Stimulated activated CD8-positive, alpha-beta memory T cell treated with anti-CD3 and anti-CD28 coated beads, Interleukin-15, amount 100 ng/mL, for 48 hours (primary cell): ENCODE data around the gene GREB1.

Source experiments
- DNase-seq, 2 donors: peaks; one replicate each; pipeline ENCODE4 v3.0.0-alpha.2; 2020; ENCODE audit warnings: low read depth in 2 of 2

Gene GREB1

DNA sequence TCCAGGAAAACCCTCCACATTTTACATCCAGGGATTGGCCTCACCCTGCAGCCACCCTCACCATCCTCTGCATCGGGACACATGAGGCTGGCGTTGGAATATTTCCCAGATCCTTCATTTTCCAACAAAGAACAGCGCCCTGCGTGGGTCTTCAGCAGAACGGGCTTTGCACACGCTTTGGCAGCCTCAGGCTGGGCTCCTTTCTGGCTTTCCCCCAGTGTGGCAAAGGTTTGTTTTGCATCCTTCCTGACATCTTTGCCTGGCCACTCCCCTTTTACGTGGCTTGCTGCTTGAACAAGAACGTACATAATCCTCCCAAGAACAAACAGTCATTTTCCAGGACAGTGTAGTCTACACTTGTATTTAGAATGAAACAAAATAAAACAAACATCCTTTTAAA lies 25.6 kb upstream of the GREB1 start:
- DNase-seq = no peak

DNA sequence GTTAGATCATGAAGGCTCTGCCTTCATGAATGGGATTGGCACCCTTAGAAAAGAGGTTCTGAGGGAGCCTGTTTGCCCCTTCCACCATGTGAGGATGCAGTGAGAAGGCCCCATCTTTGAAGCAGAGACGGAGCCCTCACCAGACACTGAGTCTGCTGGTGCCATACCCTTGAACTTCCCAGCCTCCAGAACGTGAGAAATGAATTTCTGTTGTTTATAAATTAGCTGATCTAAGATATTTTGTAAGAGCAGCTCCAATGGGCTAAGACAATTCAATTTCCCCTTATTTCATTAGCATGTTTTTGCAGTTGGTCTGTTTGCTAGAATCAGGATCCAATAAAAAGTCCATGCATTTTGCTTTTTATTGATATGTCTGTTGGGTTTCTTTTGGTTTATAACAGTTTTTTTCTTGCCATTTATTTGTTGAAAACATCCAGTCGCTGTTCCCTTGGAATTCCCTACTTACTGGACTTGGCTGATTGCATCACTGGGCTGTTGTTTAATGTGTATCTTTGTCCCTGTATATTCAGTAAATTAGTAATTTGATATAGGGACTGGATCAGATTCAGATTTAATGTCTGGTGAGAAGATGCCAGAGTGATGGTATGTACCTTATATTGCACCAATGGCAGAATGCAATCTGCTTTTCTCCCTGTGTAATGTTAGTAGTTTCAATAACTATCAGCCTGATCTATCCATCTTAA lies 24.0 kb upstream of the GREB1 start:
- DNase-seq = no peak

DNA sequence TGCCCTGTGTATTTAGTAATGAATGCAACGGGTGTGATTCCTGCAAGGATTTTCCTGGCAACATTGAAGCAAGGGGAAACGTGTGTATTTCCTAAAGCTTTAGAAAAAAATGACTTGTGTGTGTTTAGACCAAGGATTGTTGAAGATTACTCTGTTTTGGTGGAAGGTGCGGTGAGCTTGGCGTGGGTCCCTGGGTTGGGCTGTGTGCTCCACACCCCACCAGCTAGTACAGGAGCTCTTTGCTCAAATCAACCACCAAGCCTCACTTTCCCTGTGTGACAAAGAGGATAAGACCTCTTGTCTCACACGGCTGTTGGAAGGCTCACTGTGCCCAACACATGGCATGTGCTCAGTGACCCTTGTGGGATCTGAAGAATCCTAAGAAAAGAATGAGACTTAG lies 21.4 kb upstream of the GREB1 start:
- DNase-seq = no peak

DNA sequence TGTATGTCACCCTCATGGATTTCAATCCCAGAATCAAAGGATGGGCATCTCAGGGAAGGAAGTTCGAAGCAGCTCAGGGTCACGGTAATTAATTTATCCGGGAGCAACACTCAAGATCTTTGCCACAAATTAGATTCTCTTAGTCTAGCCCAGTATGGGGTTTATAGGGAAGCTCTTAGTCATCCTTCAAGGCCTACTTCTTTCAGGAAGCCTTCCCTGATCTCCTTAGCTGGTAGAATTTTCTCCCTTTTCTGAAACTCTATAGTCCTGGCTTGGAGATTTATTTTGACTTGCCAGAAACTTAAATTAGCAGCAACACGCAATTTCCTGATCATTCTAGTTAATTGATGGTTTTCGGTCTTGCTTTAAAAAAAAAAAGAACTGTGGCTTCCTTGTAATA lies 20.5 kb upstream of the GREB1 start:
- DNase-seq = no peak

DNA sequence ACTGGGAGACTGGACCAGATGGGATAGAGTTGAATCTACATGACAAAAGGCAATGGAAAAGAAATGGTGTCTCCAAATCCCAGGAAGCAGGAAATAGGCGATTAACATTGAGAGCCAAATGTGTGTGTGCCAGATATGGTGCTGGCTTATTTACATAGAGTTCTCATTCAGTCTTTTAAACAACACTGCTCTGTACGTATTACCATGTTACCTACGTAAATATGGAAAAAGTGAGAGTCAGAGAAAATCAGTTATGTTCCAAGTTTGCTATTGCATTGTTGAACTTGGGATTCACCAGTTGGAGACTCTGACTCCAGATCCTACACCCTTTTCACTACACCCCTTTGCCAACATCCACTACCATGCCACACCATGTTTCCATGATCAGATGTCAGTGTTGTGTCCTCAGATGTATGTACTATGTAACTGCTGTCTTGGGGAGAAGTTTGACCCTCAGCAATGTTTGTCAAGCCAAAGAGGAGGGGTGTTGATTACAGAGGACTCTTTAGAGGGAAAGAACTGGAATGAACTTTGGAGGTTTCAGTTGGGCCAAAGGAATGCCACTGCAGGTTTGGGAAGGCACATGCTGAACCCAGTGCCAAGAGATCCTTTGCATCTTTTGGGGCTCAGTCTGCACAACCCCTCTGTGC lies 19.6 kb upstream of the GREB1 start:
- DNase-seq = no peak

DNA sequence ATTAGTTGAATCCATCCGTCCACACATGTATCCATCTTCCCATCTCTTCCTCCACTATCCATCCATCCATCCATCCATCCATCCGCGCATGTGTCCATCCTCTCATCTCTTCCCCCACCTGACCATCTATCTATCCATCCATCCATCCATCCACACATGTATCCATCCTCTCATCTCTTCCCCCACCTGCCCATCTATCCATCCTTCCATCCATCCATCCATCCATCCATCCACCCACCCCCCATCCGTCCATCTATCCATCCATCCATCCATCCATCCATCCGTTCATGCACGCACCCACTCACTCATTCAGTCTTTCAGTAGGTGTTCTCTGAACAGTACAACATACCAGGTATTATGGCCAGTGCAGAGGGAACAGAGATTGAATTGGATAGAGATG lies 18.9 kb upstream of the GREB1 start:
- DNase-seq = no peak

DNA sequence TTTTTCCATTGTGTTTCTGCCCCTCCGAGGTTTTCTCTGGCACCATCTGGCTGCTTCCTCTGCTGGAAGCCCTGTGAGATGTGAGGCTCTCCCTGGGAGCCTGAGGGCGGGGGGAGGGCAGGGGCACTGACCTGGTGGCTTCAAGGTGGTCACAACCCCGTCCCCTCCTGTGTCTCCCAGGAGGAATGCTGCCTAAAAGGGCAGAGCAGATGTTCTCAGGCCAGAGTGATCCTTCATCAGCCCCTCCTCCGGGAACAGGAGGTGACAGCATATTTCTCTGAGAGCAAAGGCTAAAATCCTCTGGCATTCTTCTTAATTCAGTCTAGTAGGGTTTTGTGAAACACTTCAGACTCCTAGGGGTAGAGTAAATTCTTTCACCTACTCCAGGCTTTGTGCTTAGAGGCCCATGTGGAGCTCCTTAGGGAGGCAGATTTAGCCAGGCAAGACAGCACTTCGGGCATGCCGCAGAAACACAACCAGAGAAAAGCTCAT lies 18.3 kb upstream of the GREB1 start:
- no peak for DNase-seq

DNA sequence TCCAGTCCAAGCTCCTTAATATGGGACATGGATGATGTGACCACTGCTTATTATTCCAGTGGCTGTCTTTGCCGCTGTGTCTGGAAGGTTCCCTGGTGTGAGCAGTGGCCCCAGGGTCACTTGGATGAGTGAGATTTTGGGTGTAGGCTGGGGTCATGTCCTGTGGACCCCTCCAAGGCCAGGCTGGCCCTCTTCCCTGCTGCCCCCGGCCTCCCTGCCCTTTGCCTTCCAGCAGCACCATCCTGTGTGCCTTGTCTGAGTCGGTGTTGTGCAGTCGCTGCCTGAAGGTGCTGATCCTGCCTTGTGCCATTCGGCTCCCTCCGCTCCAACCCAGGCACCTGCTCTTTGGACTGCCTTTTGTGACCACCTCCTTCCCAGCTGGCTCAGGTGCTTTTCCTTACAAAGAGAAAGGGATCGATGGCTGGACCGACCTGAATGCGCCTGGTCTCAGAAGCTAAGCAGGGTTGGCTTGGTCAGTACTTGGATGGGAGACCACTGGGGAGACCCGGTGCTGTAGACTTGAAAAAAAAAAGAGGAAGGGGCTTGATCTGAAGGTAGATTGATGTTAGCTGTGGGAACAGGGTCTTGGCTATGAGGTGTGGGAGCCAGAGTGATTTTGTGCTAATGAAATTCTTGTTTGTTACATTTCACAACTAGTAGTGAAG lies 16.7 kb upstream of the GREB1 start:
- DNase-seq = no peak

DNA sequence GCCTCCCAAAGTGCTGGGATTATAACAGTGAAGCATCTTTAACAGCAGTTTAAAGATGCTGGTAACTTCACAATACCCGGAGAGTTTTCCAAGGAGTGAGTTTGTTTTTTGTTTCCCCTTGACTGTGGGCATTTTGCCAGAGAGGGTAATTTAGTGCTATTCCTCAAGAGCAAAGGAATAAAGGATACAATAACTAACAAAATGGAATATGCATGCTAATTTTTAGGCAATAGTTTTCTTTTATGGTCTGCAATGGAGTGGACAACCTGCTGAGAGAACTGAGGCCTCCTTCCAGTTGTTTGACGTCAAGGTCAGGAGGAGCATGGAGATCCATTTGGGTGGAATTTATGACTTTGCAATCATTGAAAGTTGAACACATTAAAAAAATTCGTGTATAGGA lies 15.9 kb upstream of the GREB1 start:
- DNase-seq = no peak

DNA sequence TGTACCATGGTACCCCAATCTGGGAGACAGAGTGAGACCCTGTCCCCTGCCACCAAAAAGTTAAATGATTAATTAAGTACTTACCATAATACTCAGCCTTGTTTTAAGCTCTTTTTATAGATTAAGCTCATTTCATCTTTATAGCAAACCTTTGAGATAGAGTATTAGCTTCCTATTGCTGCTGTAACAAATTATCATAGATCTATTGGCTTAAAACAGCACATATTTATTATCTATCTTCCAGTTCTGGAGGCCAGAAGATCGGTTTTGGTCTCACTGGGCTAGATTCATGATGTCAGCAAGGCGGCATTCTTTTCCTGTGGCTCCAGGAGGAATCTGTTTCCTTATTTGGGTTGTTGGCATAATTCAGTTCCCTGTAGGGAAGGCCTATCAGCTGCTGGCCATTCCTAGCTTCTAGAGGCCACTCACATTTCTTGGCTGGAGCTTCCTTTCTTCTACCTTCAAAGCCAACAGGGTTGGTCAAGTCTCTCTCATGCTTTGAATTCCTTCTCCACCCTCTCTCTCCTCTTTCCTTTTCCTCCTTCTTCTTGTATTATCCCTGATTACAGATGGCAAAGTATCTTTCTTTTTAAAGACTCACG lies 13.7 kb upstream of the GREB1 start:
- no peak for DNase-seq

DNA sequence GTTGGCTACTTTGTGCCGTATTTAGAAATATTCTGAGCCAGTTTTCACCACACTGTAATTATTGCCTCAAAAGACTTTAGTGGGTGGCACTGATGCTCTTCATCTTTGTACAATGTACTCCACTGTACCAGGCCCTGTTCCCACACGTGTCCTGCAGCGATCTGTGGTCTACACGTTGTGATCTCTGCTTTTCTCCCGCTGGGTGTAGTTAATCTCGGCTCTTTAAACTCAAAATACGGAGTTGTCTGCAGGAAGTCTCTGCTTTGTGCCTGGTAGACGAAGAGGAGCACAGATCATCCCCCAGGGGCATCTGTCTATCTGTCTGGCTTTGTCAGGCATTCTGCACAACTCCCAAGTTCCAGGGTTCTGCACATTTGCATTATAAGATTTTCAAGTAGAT lies 12.1 kb upstream of the GREB1 start:
- DNase-seq = no peak

DNA sequence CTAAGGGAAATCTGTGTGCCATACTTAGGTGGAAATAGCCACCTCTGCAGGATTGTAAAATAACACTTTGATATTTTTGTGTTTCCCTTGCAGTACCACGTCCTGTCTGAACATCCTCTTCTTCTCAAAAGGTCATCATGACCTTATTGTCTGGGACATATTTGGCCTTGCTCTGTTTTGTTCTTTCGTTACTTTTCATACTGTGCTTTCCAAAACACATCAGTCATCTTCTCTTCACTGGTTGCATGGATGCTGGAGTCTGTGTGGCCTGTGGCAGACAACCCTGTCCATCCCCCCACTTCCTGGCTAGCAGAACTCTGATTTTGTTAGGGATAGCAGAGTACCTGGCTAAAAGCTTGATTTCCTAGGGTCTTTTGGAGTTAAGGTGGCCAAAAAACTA lies 9.4 kb upstream of the GREB1 start:
- no peak for DNase-seq

DNA sequence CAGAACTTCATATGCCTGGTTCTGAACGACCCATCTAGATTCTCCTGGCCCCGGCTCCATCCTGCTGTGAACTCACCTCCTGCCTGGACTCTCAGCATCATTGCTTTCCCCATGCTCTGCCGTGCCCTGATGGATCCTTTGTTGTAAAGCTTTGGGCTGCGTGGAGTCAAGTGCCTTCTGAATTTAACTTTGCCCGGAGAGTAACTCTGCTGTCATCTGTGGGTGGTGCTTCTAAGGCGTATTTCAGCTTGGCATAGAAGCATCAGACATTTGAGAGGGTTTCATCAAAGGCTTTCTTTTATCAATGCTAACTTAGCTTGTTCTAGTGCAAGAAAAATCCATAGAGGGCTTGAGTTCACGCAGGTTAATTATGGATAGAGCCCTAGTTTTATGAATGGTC lies 8.1 kb upstream of the GREB1 start:
- no peak for DNase-seq

DNA sequence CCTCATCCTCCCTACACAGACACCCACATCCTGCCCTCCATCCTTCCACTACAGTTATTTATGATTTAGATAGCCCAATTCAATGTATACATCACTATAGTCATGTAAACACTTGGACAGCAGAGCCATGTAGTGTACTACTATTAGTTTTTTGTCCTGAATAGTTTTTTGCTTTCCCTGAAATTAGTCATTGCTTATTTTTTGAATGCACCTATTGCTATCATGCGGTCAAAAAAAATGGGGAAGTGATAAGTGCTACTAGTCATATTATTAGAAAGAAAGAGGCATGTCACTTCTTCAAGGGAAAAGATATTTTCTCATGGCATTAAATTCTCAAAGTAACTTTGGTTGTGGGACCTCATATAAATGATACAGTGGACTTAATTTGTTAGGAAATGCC lies 6.8 kb upstream of the GREB1 start:
- no peak for DNase-seq

DNA sequence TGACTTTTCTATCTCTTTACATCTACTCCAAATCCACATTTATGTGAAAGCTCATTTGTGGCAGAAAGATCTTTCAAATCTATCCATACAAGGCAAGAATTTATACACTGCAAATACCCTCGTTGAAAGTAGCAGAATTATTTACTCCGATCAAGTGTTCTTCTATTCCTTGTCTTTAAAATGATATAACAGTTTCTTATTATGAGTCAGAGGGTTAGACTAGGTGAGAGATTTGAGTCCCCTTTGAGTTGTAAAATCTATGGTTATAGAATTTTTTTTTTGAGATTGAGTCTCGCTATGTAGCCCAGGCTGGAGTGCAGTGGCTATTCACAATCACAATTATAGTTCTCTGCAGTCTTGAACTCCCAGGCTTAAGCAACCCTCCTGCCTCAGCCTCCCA lies 5.6 kb upstream of the GREB1 start:
- no peak for DNase-seq

DNA sequence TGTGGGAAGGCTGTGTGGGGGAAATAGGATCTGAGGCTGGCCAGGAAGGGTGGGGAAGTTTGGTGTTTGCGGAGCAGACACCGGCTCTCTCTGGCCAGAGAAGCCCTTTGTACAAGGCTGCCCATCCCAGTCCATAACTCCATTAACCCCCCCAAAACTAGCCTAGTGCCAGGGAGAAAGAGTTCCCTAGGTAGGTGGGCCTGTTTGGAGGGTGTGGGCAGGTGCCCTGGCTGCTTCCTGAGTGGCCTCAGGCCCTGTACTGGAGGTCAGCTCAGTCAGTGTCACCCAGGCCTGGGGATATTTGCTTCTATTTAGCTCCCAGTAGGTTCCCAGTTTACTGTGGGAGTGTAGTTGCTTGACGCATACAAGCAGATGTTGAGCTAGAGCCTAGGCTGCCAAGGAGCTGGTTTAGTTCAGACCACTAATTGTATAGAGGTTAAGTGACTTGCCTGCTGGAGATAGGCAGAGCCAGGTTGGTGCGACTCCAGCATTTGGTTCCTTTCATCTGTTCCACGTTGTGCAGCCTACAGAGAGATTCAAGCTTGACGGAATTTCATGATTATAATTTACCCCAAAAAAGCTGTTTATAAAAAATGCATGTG lies 2.9 kb upstream of the GREB1 start:
- DNase-seq = no peak

DNA sequence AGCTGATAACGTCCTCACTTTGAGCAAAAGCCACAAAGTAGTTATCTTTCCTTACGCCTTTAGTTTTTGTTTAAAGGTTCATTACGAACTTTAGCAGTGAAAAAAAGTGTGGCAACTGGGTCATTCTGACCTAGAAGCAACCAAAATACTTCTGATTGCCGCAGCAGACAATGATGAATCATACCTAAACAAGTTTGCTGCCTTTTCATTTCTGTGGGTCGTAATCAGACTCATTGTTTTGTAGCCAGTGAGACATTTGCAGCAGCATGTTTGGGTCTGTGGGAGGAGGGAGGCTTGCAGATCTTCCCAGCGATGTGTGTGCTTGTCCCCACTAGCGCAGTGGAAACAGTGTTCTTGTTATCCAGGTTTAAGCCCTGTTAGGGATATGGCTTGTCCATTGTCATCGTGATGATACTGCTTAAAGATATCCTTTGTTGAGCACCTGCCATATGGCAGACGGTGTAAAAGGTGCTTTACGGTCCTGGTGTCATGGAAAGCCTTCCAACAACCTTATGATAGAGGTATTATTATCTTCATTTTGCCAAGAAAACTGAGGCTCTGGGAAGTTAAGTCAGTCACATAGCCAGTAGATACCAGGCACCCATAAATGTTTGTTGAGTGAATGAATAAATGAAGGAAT lies 1.3 kb upstream of the GREB1 start:
- DNase-seq = no peak

DNA sequence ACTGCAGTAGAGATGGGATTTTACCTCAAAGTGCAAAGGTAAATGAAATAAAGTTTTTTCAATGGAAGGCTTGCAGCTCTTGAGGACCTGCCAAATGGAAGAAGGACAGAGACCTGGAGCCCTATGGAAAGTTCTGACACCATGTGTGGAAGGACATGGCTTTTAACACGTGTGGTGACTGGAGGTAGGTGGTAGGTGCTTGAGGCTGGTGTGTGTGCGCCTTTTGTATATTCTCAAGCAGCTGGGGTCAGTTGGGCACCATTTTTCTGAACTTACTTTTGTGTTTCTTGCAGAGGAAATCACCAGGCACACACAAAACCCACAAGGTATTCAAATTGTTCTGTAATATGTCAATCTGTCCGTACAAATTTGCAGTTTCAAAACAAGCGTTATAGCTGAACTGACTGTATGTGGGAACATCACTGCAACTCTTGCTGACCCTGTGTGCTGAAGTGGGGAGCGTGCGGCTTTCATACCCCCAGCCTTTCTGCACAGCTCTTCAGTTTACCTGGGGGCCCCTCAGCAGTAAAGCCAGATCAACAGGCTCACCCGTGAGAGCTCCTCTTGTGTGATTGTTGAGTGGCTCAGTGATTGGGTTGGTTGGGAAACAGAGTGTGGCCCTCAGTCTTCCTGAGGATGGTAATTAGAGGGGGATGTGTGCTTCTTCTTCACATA lies 363 bp downstream of the GREB1 start:
- no peak for DNase-seq

DNA sequence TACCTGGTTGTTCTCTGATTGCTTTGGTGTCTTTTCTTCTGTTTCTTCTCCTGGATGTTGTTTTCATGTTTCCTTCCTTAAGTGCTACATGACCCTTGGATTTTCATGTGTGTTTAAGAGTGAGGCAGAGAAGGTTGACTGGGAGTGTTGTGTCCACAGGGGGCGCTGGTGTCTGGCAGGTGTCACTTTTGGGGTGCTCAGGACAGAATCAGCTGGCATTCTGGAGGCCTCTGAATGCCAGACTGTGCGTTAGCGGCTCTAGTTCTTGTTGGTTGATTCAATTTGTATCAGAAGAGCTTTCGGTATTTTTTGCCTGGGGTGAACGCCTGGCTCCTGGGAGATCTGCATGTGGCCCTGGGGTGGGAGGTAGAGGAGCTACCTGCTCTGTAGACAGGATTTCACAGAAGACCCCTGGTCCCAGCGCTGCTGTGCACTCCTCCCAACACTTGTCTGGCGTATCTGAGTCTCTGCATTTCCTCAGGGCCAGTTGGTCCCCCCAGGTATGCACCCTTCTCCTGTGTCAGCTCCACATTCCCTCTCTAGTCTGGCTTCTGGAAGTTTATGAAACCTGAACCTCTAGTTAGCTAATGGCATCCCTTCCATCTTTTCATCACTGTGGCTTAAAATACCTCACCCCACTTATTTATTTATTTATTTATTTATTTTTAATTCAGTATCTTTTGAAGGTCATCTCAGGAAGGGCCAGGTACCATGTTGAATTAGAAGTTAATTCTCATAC lies 1.1 kb downstream of the GREB1 start:
- no peak for DNase-seq

DNA sequence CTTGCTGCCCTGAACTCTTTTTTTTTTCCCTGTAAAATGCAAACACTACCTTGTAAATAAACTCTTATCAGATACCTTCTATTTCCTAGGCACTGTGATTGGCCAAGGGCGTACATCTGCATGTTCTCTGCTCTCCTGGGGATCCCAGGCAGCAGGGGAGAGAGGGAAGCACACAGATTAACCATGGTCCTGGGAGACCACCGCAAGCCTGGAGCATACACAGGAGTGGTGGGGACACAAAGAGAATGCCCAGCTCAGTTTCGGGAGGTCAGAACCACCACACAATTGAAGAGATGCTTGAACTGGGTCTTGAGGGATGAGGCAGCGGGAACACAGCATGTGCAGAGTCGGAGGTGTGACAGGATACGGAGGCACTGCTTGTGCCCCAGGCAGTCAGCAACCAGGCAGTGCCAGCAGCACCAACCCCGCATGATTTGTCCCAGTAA lies 2.1 kb downstream of the GREB1 start:
- no peak for DNase-seq

DNA sequence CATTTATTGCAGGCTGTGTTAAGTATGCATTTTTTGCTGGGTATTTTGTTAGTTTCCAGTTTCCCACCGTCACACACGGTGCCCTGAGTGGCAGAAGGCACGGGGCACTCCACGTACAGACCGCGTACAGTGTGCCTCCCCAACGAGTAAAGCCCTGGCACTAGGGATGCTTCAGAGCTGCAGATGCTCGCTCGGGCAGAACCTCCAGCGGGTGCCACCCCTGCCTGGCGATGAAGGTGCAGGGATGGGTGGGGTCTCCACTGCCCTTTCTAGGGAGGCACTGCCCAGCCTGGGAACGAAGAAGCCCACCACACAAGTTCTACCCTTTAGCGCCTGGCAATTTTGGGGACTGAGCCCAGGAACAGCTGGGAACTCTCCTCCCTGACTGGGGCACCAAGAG lies 4.1 kb downstream of the GREB1 start:
- no peak for DNase-seq
